ENCODE measurements around the gene NUMB. TPM values are rescaled to one million over a fixed set of nuclear protein-coding genes. Genes with fewer than 3 reads are reported as not detected.

The NUMB gene
- total and polyA plus RNA-seq, 2 of the 4 experiments (the other 2 are of a cell fraction), result 45.9 to 114 TPM

DNA sequence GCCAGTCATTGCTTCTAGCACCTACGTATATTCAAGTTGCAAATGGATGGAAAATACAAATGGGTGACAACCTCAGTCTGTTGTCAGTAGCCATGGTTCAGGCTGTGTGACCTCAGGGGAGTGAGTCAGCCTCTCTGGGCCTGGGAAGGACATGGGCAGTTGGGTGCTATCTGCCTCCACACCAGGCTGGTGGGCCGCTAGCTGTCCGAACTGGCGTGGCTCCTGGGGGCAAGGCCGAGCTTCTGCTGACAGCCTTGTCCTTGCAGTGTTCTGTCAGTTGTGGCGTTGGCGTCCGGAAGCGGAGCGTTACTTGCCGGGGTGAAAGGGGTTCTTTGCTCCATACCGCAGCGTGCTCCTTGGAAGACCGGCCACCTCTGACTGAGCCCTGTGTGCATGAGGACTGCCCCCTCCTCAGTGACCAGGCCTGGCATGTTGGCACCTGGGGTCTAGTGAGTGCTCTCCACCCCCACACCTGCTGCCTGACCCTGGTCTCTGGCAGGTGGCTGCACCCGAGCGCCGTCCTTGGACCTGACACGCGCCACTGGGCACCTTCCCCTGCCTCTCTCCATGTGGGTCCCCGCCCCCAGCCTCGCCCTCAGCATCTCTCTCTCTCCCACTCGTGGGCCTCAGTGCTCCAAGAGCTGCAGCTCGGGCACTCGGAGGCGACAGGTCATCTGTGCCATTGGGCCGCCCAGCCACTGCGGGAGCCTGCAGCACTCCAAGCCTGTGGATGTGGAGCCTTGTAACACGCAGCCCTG is 203.9 kb downstream of the NUMB start:
- H2AK5ac ChIP-seq (ENCODE audit: low read depth, low read length), result no peak overlapping the region
- H3K18ac ChIP-seq (ENCODE audit: low read depth, low read length), result no peak overlapping the region
- no peak overlapping the region for H4K8ac ChIP-seq (ENCODE audit: low read depth in 2 of 2, low read length in 2 of 2)
- no peak overlapping the region for H2AFZ ChIP-seq (replicated peaks; ENCODE audit: low read length, poor library complexity)
- ChIA-PET POLR2A (ENCODE audit: unreplicated experiment) (no interaction called here), CTCF (interaction anchor here (0.6 kb wide), 1 partner anchor 179 kb away, joined by 3 read pairs; no protein-coding TSS in a partner anchor)
- no peak for TF ChIP-seq CEBPB (IDR thresholded peaks at IDR 0.05; ENCODE audit: low read depth, low read length)
- no peak for TF ChIP-seq CHD1 (IDR thresholded peaks at IDR 0.05; ENCODE audit: low read depth, low read length)
- TF ChIP-seq BHLHE40 (IDR thresholded peaks at IDR 0.05; ENCODE audit: low read depth, low read length), result no peak
- TF ChIP-seq, protein P1, sequence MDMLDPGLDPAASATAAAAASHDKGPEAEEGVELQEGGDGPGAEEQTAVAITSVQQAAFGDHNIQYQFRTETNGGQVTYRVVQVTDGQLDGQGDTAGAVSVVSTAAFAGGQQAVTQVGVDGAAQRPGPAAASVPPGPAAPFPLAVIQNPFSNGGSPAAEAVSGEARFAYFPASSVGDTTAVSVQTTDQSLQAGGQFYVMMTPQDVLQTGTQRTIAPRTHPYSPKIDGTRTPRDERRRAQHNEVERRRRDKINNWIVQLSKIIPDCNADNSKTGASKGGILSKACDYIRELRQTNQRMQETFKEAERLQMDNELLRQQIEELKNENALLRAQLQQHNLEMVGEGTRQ (IDR thresholded peaks at IDR 0.05; ENCODE audit: low read depth, low read length), result no peak
- no peak for TF ChIP-seq MAZ (IDR thresholded peaks at IDR 0.05; ENCODE audit: borderline replicate concordance, low read depth, low read length)
- TF ChIP-seq MAFK (IDR thresholded peaks at IDR 0.05; ENCODE audit: low read depth, low read length), result no peak
- TF ChIP-seq, protein P2, sequence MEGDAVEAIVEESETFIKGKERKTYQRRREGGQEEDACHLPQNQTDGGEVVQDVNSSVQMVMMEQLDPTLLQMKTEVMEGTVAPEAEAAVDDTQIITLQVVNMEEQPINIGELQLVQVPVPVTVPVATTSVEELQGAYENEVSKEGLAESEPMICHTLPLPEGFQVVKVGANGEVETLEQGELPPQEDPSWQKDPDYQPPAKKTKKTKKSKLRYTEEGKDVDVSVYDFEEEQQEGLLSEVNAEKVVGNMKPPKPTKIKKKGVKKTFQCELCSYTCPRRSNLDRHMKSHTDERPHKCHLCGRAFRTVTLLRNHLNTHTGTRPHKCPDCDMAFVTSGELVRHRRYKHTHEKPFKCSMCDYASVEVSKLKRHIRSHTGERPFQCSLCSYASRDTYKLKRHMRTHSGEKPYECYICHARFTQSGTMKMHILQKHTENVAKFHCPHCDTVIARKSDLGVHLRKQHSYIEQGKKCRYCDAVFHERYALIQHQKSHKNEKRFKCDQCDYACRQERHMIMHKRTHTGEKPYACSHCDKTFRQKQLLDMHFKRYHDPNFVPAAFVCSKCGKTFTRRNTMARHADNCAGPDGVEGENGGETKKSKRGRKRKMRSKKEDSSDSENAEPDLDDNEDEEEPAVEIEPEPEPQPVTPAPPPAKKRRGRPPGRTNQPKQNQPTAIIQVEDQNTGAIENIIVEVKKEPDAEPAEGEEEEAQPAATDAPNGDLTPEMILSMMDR (conservative IDR thresholded peaks at IDR 0.05; ENCODE audit: low read depth, low read length), result no peak
- TF ChIP-seq RCOR1 (IDR thresholded peaks at IDR 0.05; ENCODE audit: insufficient replicate concordance, low read length), result no peak
- intact Hi-C loops (cut with micrococcal nuclease), result no loop called here
- in situ Hi-C loops (cut with MboI; ENCODE audit: low sequenced_read_pairs), result no loop called here
- H4K91ac ChIP-seq (ENCODE audit: insufficient read depth, low read depth, low read length), result no peak overlapping the region
- H3K27me3 ChIP-seq (ENCODE audit: control insufficient read depth, insufficient read depth, low read length), result no peaks in the 10 kb centered on the region; the same call in 1 of the 2 replicates
- H3K56ac ChIP-seq (ENCODE audit: extremely low read depth, insufficient read depth, low read length), result no peak overlapping the region
- H3K14ac ChIP-seq (replicated peaks; ENCODE audit: low read depth, low read length), result no peak overlapping the region
- WGBS, 2 experiments (ENCODE audit: extremely low coverage in 2 of 2, insufficient read length in 1 of 2), result 89% methylated on average over 12 of the region's 28 CpGs; no CpG with 5 or more reads in 1 of the 2 experiments
- no peak overlapping the region for H3K9ac ChIP-seq (ENCODE audit: low read depth, low read length)
- no peak overlapping the region for H2AK9ac ChIP-seq (replicated peaks; ENCODE audit: low read depth, low read length, poor library complexity)
- no peaks in the 10 kb centered on the region for H3K9me1 ChIP-seq (ENCODE audit: insufficient read depth, low read length)
- no TSS peak for BruUV-seq (replicated peaks)
- no peak for ATAC-seq (ENCODE audit: low read depth)
- H4K5ac ChIP-seq (ENCODE audit: low read depth, low read length), result no peak overlapping the region
- no peak overlapping the region for H3K4ac ChIP-seq (ENCODE audit: low read depth, low read length)
- H3K4me2 ChIP-seq (ENCODE audit: low read depth, low read length), result no peak overlapping the region
- H2BK120ac ChIP-seq (ENCODE audit: low read depth, low read length), result no peak overlapping the region
- no peak overlapping the region for H2BK5ac ChIP-seq (ENCODE audit: low read depth, low read length, poor library complexity, severe bottlenecking)
- H4K20me1 ChIP-seq (ENCODE audit: insufficient read depth, low read length), result no peaks in the 10 kb centered on the region; the same call in 1 of the 2 replicates
- H2BK15ac ChIP-seq (ENCODE audit: low read depth, low read length), result no peak overlapping the region
- H3K4me1 ChIP-seq (ENCODE audit: control insufficient read depth, insufficient read depth, low read length), result no peaks in the 10 kb centered on the region
- H3K27ac ChIP-seq (ENCODE audit: insufficient read depth, low read length), result no peak overlapping the region
- H3K4me3 ChIP-seq (ENCODE audit: insufficient read depth, low read depth, low read length), result no peak overlapping the region
- no peak overlapping the region for H3K23ac ChIP-seq (ENCODE audit: low read depth, low read length)
- dilution Hi-C loops (cut with HindIII; ENCODE audit: low sequenced_read_pairs, unreplicated experiment), result no loop called here
- DNase-seq, result no peak
- no peaks in the 10 kb centered on the region for H3K9me3 ChIP-seq (ENCODE audit: control insufficient read depth, insufficient read depth, low read length)
- H3K79me1 ChIP-seq (ENCODE audit: low read depth in 1 of 2, low read length in 2 of 2), result no peaks in the 10 kb centered on the region
- H2BK20ac ChIP-seq (ENCODE audit: low read depth, low read length), result no peak overlapping the region
- no peaks in the 10 kb centered on the region for H3K36me3 ChIP-seq (ENCODE audit: control insufficient read depth, insufficient read depth, low read length)

Data from IMR-90 (cell line).